ENCODE data around the gene ADAM12. TPM values are rescaled to one million over a fixed set of nuclear protein-coding genes. Genes with fewer than 3 reads are reported as not detected.
"Not testable (repeated sequence)": the region's sequence is repeated elsewhere in the genome, so short reads cannot be mapped to it uniquely, and the experiment has no call there.

Gene ADAM12
- total and polyA plus RNA-seq, 2 experiments from 2014 or later = 0.13 to 0.87 TPM

- no peaks in the 10 kb centered on the region for H3K27me3 Mint-ChIP-seq (ENCODE audit: insufficient read depth, low read depth, poor library complexity)
- no peak overlapping the region for H2AFZ ChIP-seq
- no peaks in the 10 kb centered on the region for H4K20me1 ChIP-seq (replicated peaks; ENCODE audit: insufficient read depth)
- no peak overlapping the region for H3K4me3 ChIP-seq
- peaks cover 10% of the 10 kb centered on the region; the same call in 1 of the 2 replicates for H3K4me1 ChIP-seq (ENCODE audit: insufficient read depth)
- no peaks in the 10 kb centered on the region for H3F3A ChIP-seq (replicated peaks; ENCODE audit: low read depth)
- peaks cover 24% of the 10 kb centered on the region for H3K4me1 Mint-ChIP-seq
- H3K36me3 Mint-ChIP-seq (ENCODE audit: low read depth) = no peaks in the 10 kb centered on the region
- no peak for TF ChIP-seq STAT1 (IDR thresholded peaks at IDR 0.05; ENCODE audit: unreplicated experiment)
- TF ChIP-seq POLR2AphosphoS5 (IDR thresholded peaks at IDR 0.05; ENCODE audit: low read depth) = no peak
- no peak for TF ChIP-seq ZNF114 (CRISPR knock-in tag; IDR thresholded peaks at IDR 0.05)
- no peak overlapping the region for H3K4me2 ChIP-seq
- H3K27me3 ChIP-seq (ENCODE audit: insufficient read depth) = no peaks in the 10 kb centered on the region
- H3K79me2 ChIP-seq (replicated peaks; ENCODE audit: insufficient read depth) = no peaks in the 10 kb centered on the region
- DNase-seq (ENCODE audit: low spot score) (no peak), ATAC-seq (no peak)
- H3K27ac Mint-ChIP-seq = no peak overlapping the region
- H3K36me3 ChIP-seq (ENCODE audit: insufficient read depth) = no peaks in the 10 kb centered on the region
- H3K27ac ChIP-seq (ENCODE audit: low read depth) = no peak overlapping the region
- no peak overlapping the region for H3K4me3 Mint-ChIP-seq
- H3K9me2 ChIP-seq (ENCODE audit: insufficient read depth) = peaks cover 2% of the 10 kb centered on the region; the same call in 1 of the 2 replicates
- H3K9me3 Mint-ChIP-seq = no peaks in the 10 kb centered on the region; the same call in 2 of the 3 replicates
Observed at GRCh38 chr10:125979976-125980375, 408.3 kb downstream of the ADAM12 start.

- Mint-ChIP-seq H3K9me3 (0 out of 3 replicates have a peak, but pooled peaks cover 1% of the 10 kb centered on the region), H3K4me3 (no peak overlapping the region), H3K36me3 (ENCODE audit: low read depth) (no peaks in the 10 kb centered on the region), H3K27ac (no peak overlapping the region), H3K4me1 (peaks cover 13% of the 10 kb centered on the region), H3K27me3 (ENCODE audit: insufficient read depth, low read depth, poor library complexity) (peaks cover 3% of the 10 kb centered on the region)
- H3K4me3 ChIP-seq = no peak overlapping the region
- peaks cover 5% of the 10 kb centered on the region; the same call in 1 of the 2 replicates for H3K4me1 ChIP-seq (ENCODE audit: insufficient read depth)
- no peak overlapping the region for H3K27ac ChIP-seq (ENCODE audit: low read depth)
- H3K79me2 ChIP-seq (replicated peaks; ENCODE audit: insufficient read depth) = no peaks in the 10 kb centered on the region
- TF ChIP-seq STAT1 (IDR thresholded peaks at IDR 0.05; ENCODE audit: unreplicated experiment) (no peak), ZNF114 (CRISPR knock-in tag; IDR thresholded peaks at IDR 0.05) (no peak), ZNF331 (CRISPR knock-in tag; IDR thresholded peaks at IDR 0.05; ENCODE audit: low read depth) (no peak), CTCF (conservative IDR thresholded peaks at IDR 0.05; ENCODE audit: low read depth in 2 of 2) (peak; percentile 62 to 69), REST (IDR thresholded peaks at IDR 0.05; ENCODE audit: unreplicated experiment) (no peak)
- H3F3A ChIP-seq (replicated peaks; ENCODE audit: low read depth) = no peaks in the 10 kb centered on the region
- 0 out of 2 replicates have a peak overlapping the region, but pooled peaks have one; percentile 85 for H2AFZ ChIP-seq
- no peaks in the 10 kb centered on the region for H4K20me1 ChIP-seq (replicated peaks; ENCODE audit: insufficient read depth)
- ATAC-seq (peak; percentile 68), DNase-seq (ENCODE audit: low spot score) (peak; percentile 73)
- H3K27me3 ChIP-seq (ENCODE audit: insufficient read depth) = no peaks in the 10 kb centered on the region
- H3K36me3 ChIP-seq (ENCODE audit: insufficient read depth) = no peaks in the 10 kb centered on the region
- H3K4me2 ChIP-seq = no peak overlapping the region
- H3K9me2 ChIP-seq (ENCODE audit: insufficient read depth) = peaks cover 4% of the 10 kb centered on the region; the same call in 1 of the 2 replicates
Observed at GRCh38 chr10:125976960-125977605, 411.2 kb downstream of the ADAM12 start.

GRCh38 chr10:125970077-125970630, 418.1 kb downstream of the ADAM12 start:
- not testable (repeated sequence) for H3F3A ChIP-seq (replicated peaks; ENCODE audit: low read depth); H3K9me2 ChIP-seq (ENCODE audit: insufficient read depth); H3K4me1 Mint-ChIP-seq; H3K79me2 ChIP-seq (replicated peaks; ENCODE audit: insufficient read depth); H3K4me1 ChIP-seq (ENCODE audit: insufficient read depth); ATAC-seq; H2AFZ ChIP-seq; H3K36me3 ChIP-seq (ENCODE audit: insufficient read depth); H3K27ac Mint-ChIP-seq; H3K27ac ChIP-seq (ENCODE audit: low read depth); H3K36me3 Mint-ChIP-seq (ENCODE audit: low read depth); H3K4me3 Mint-ChIP-seq; H3K27me3 ChIP-seq (ENCODE audit: insufficient read depth); H3K27me3 Mint-ChIP-seq (ENCODE audit: insufficient read depth, low read depth, poor library complexity); H3K4me2 ChIP-seq; DNase-seq (ENCODE audit: low spot score); H4K20me1 ChIP-seq (replicated peaks; ENCODE audit: insufficient read depth); H3K4me3 ChIP-seq
- H3K9me3 Mint-ChIP-seq = peaks cover 20% of the 10 kb centered on the region
